22Rv1 (cell line): ENCODE results near the gene C1orf167.

ENCODE experiments used
- CTCF ChIP-seq: fragments of 450-650 bp; IDR thresholded peaks from 2 replicates; pipeline ENCODE4 v1.5.1; 2017; ENCODE audit warnings: mild to moderate bottlenecking
- ZFX ChIP-seq: fragments of 450-650 bp; IDR thresholded peaks from 2 replicates; pipeline ENCODE4 v1.6.1; 2017; ENCODE audit warnings: antibody characterized with exemption, borderline replicate concordance

DNA sequence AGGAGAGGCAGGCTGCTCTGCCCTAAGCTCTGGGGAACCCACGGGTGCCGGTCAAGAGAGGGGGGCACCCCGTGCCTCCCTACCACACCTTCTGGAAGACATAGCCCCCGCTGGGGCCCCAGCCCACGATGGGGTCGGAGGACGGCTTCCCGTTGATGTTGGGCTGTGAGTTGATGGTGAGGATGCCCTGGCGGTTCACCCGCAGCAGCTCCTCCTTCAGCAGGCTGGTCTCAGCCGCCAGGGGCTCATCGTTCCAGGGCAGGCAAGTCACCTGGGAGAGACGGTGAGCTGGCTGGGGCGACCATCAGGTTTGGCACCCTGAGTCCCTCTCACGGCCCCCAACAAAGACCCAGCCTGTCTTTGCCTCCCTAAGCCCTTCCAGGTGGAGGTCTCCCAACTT, 31.8 kb downstream of the C1orf167 start:
- TF ChIP-seq CTCF (no peak), ZFX (no peak)
